GM12891 (cell line): ENCODE measurements around the gene SMURF2.

Experiments used
- PAX5 ChIP-seq: IDR thresholded peaks from 2 replicates; pipeline ENCODE4 v1.6.1; 2011; ENCODE audit warnings: low read length, moderate library complexity, mild to moderate bottlenecking; ENCODE audit not compliant: insufficient read depth, severe bottlenecking
- POLR2A ChIP-seq: IDR thresholded peaks from 2 replicates; pipeline ENCODE4 v1.6.1; 2011; ENCODE audit warnings: low read depth, low read length, control low read depth
- POLR2AphosphoS5 ChIP-seq: IDR thresholded peaks from 2 replicates; pipeline ENCODE4 v1.6.1; 2011; ENCODE audit warnings: low read depth, low read length, control low read depth
- POU2F2 ChIP-seq: IDR thresholded peaks from 2 replicates; pipeline ENCODE4 v1.6.1; 2011; ENCODE audit warnings: low read depth, mild to moderate bottlenecking, control low read depth, low read length, moderate library complexity
- SPI1 ChIP-seq: IDR thresholded peaks from 2 replicates; pipeline ENCODE4 v1.6.1; 2011; ENCODE audit warnings: low read depth, low read length, control low read depth
- TAF1 ChIP-seq: IDR thresholded peaks from 2 replicates; pipeline ENCODE4 v1.6.1; 2011; ENCODE audit warnings: low read depth, low read length, control low read depth

- TF ChIP-seq POLR2A (no peak), POLR2AphosphoS5 (no peak), PAX5 (no peak), TAF1 (no peak), SPI1 (no peak), POU2F2 (no peak)
These were observed 23.4 kb downstream of the SMURF2 start for GRCh38 chr17:64638552-64639203.
